HepG2 (cell line): ENCODE results near the gene CALR. TPM values are rescaled to one million over a fixed set of nuclear protein-coding genes. Genes with fewer than 3 reads are reported as not detected.

Experiments
- FOXO1 ChIP-seq: sonication (generic); formaldehyde crosslinking; IDR thresholded peaks from 2 replicates; pipeline ENCODE4 v1.4.0; 2020; ENCODE audit warnings: missing genetic modification reagents
- KAT7 ChIP-seq: IDR thresholded peaks from 2 replicates; pipeline ENCODE4 v1.6.1; 2018; ENCODE audit warnings: borderline replicate concordance, missing compliant biosample characterization
- MIXL1 ChIP-seq: IDR thresholded peaks from 2 replicates; pipeline ENCODE4 v1.6.1; 2016
- MXI1 ChIP-seq: IDR thresholded peaks from 3 replicates; pipeline ENCODE4 v1.6.1; 2012; ENCODE audit warnings: low read depth, low read length, inconsistent platforms, borderline replicate concordance
- POLR2AphosphoS5 ChIP-seq: IDR thresholded peaks from 2 replicates; pipeline ENCODE4 v1.6.1; 2012; ENCODE audit warnings: low read depth, low read length
- RXRB ChIP-seq: IDR thresholded peaks from 2 replicates; pipeline ENCODE4 v1.6.1; 2016; ENCODE audit warnings: borderline replicate concordance, missing genetic modification reagents, missing compliant biosample characterization
- SALL1 ChIP-seq: sonication (generic); formaldehyde crosslinking; IDR thresholded peaks from 2 replicates; pipeline ENCODE4 v1.8.0; 2022; ENCODE audit warnings: mild to moderate bottlenecking, missing genetic modification reagents
- SMAD3 ChIP-seq: sonication (generic); formaldehyde crosslinking; IDR thresholded peaks from 2 replicates; pipeline ENCODE4 v1.4.0; 2020; ENCODE audit warnings: missing genetic modification reagents
- TGIF2 ChIP-seq: IDR thresholded peaks from 2 replicates; pipeline ENCODE4 v1.6.1; 2016; ENCODE audit warnings: control low read depth, missing compliant biosample characterization
- ZFAT ChIP-seq: sonication (generic); formaldehyde crosslinking; conservative IDR thresholded peaks from 2 replicates; pipeline ENCODE4 v1.8.1; 2023; ENCODE audit warnings: missing genetic modification reagents, inconsistent platforms
- ZKSCAN5 ChIP-seq: sonication (generic); formaldehyde crosslinking; IDR thresholded peaks from 2 replicates; pipeline ENCODE4 v1.5.1; 2020; ENCODE audit warnings: mild to moderate bottlenecking, missing genetic modification reagents
- ZNF33B ChIP-seq: sonication (generic); formaldehyde crosslinking; IDR thresholded peaks from 2 replicates; pipeline ENCODE4 v1.5.1; 2020; ENCODE audit warnings: mild to moderate bottlenecking, missing genetic modification reagents
- ZNF446 ChIP-seq: sonication (generic); formaldehyde crosslinking; IDR thresholded peaks from 2 replicates; pipeline ENCODE4 v1.5.0; 2020; ENCODE audit warnings: mild to moderate bottlenecking, missing genetic modification reagents
- ZNF543 ChIP-seq: sonication (generic); formaldehyde crosslinking; IDR thresholded peaks from 2 replicates; pipeline ENCODE4 v1.4.0; 2020; ENCODE audit warnings: mild to moderate bottlenecking, missing genetic modification reagents
- ZNF768 ChIP-seq: sonication (generic); formaldehyde crosslinking; IDR thresholded peaks from 2 replicates; pipeline ENCODE4 v1.4.0; 2020; ENCODE audit warnings: missing genetic modification reagents
- ZZZ3 ChIP-seq: sonication (generic); formaldehyde crosslinking; IDR thresholded peaks from 2 replicates; pipeline ENCODE4 v1.4.0; 2020; ENCODE audit warnings: missing genetic modification reagents, mild to moderate bottlenecking, borderline replicate concordance
- polyA plus RNA-seq, 8 experiments: library from polyadenylated mRNA; depleted of rRNA in 3 of 8; stranded (reverse) in 7 of 8; unstranded in 1 of 8; fragments of >200 nt; fragmentation: Illumina TruSeq in 4 of 8; extraction: Trizol in 4 of 8; gene quantifications; 2 replicates each; pipeline versions ENCODE4 v1.2.1 to v1.2.3, GENCODE V29; 2011 to 2016; ENCODE audit warnings: low read depth in 4 of 8, missing spikeins in 1 of 8, mixed read lengths in 1 of 8; ENCODE audit not compliant: insufficient read depth in 1 of 8
- total RNA-seq, 5 experiments: library from RNA; depleted of rRNA; stranded (reverse); fragments of >200 nt; fragmentation: Illumina TruSeq; extraction: Trizol; gene quantifications; 2 replicates each; pipeline ENCODE4 v1.2.3, GENCODE V29; 2016; ENCODE audit warnings: low read depth in 1 of 5
- TF ChIP-seq, protein P1 (sequence below): IDR thresholded peaks from 2 replicates; pipeline ENCODE4 v1.6.1; 2016; ENCODE audit warnings: low read depth, control low read depth
- TF ChIP-seq, protein P2 (sequence below), 2 experiments: sonication (generic) in 1 of 2; formaldehyde crosslinking in 1 of 2; IDR thresholded peaks; 2 replicates each; pipeline versions ENCODE4 v1.5.1 to v1.6.1; 2011 to 2020; ENCODE audit warnings: borderline replicate concordance in 1 of 2, low read depth in 1 of 2, low read length in 1 of 2, mild to moderate bottlenecking in 1 of 2, missing genetic modification reagents in 1 of 2, moderate library complexity in 1 of 2
- TF ChIP-seq, protein P3 (sequence below): IDR thresholded peaks from 2 replicates; pipeline ENCODE4 v1.6.1; 2016; ENCODE audit warnings: low read depth
- TF ChIP-seq, protein P4 (sequence below): sonication (generic); formaldehyde crosslinking; IDR thresholded peaks from 2 replicates; pipeline ENCODE4 v1.4.0; 2020; ENCODE audit warnings: mild to moderate bottlenecking, missing genetic modification reagents

Gene CALR
- total and polyA plus RNA-seq, 2 of the 13 experiments (the other 11 are each of a cell fraction or from before 2014, with no cell fraction given): 898 to 934 TPM

DNA sequence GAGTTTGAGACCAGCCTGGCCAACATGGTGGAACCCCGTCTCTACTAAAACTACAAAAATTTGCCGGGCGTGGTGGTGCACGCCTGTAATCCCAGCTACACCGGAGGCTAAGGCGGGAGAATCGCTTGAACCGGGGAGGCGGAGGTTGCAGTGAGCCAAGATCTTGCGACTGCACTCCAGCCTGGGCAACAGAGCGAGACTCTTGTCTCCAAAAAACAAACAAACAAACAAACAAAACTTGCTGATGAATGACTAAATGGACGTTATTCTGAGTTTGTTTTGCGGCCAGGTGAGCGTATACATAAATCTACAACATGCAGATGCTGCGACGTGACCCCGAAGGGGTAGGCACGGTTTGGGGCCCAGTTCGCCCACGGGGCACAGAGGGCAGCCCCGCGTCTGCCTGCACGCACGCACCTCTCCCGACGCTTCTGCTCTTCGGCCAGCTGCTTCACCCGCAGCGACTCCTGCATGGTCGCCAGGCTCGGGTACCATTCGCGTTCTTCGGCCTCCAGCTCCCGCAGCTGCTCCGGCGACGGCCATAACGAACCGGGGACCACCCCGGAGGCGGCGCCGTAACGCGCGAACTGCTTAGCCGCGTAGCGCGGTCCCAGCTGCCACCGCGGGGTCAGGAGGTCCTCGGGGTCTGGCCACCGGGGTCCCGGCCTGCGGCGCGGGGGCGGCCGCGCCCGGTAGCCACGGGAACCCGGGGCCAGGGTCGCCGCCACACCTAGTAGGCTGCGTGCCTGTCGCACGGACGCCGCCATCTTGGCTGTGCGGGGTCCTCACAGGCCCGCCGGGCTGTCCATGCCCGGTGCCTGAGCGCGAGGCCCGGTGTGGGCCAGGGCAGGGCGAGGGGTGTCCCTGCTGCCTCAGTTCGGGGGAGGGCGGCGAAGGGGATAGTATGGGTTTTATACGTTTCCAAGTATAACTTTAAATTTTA, 18.3 kb downstream of the CALR start, which contains the start of gene GADD45GIP1 (continued):
- TF ChIP-seq TGIF2 (CRISPR knock-in tag): 0 out of 2 replicates have a peak, but pooled peaks have one; percentile 34
- TF ChIP-seq ZFAT (CRISPR knock-in tag): no peak
- peak; percentile 50; the same call in 1 of the 2 replicates for TF ChIP-seq KAT7
- no peak for TF ChIP-seq ZZZ3 (CRISPR knock-in tag)
- TF ChIP-seq POLR2AphosphoS5: peak; percentile 90
- TF ChIP-seq ZNF33B (CRISPR knock-in tag): 0 out of 2 replicates have a peak, but pooled peaks have one; percentile 10
- 0 out of 2 replicates have a peak, but pooled peaks have one; percentile 15 for TF ChIP-seq SMAD3 (CRISPR knock-in tag)
- TF ChIP-seq, protein P1, sequence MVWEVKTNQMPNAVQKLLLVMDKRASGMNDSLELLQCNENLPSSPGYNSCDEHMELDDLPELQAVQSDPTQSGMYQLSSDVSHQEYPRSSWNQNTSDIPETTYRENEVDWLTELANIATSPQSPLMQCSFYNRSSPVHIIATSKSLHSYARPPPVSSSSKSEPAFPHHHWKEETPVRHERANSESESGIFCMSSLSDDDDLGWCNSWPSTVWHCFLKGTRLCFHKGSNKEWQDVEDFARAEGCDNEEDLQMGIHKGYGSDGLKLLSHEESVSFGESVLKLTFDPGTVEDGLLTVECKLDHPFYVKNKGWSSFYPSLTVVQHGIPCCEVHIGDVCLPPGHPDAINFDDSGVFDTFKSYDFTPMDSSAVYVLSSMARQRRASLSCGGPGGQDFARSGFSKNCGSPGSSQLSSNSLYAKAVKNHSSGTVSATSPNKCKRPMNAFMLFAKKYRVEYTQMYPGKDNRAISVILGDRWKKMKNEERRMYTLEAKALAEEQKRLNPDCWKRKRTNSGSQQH (CRISPR knock-in tag): peak; percentile 85; the same call in 1 of the 2 replicates
- peak; percentile 74; the same call in 1 of the 3 replicates for TF ChIP-seq MXI1
- TF ChIP-seq ZNF768: peak; percentile 70; the same call in 1 of the 2 replicates
- TF ChIP-seq, protein P2, sequence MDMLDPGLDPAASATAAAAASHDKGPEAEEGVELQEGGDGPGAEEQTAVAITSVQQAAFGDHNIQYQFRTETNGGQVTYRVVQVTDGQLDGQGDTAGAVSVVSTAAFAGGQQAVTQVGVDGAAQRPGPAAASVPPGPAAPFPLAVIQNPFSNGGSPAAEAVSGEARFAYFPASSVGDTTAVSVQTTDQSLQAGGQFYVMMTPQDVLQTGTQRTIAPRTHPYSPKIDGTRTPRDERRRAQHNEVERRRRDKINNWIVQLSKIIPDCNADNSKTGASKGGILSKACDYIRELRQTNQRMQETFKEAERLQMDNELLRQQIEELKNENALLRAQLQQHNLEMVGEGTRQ (IDR thresholded peaks at IDR 0.05; ENCODE audit: low read depth, low read length): no peak
- TF ChIP-seq, protein P2 (CRISPR knock-in tag; IDR thresholded peaks at IDR 0.05; ENCODE audit: borderline replicate concordance): no peak
- no peak for TF ChIP-seq ZKSCAN5 (CRISPR knock-in tag)
- TF ChIP-seq, protein P3, sequence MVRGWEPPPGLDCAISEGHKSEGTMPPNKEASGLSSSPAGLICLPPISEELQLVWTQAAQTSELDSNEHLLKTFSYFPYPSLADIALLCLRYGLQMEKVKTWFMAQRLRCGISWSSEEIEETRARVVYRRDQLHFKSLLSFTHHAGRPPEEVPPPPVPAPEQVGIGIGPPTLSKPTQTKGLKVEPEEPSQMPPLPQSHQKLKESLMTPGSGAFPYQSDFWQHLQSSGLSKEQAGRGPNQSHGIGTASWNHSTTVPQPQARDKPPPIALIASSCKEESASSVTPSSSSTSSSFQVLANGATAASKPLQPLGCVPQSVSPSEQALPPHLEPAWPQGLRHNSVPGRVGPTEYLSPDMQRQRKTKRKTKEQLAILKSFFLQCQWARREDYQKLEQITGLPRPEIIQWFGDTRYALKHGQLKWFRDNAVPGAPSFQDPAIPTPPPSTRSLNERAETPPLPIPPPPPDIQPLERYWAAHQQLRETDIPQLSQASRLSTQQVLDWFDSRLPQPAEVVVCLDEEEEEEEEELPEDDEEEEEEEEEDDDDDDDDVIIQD (CRISPR knock-in tag): no peak
- TF ChIP-seq MIXL1 (CRISPR knock-in tag): 0 out of 2 replicates have a peak, but pooled peaks have one; percentile 19
- TF ChIP-seq, protein P4, sequence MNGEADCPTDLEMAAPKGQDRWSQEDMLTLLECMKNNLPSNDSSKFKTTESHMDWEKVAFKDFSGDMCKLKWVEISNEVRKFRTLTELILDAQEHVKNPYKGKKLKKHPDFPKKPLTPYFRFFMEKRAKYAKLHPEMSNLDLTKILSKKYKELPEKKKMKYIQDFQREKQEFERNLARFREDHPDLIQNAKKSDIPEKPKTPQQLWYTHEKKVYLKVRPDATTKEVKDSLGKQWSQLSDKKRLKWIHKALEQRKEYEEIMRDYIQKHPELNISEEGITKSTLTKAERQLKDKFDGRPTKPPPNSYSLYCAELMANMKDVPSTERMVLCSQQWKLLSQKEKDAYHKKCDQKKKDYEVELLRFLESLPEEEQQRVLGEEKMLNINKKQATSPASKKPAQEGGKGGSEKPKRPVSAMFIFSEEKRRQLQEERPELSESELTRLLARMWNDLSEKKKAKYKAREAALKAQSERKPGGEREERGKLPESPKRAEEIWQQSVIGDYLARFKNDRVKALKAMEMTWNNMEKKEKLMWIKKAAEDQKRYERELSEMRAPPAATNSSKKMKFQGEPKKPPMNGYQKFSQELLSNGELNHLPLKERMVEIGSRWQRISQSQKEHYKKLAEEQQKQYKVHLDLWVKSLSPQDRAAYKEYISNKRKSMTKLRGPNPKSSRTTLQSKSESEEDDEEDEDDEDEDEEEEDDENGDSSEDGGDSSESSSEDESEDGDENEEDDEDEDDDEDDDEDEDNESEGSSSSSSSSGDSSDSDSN (CRISPR knock-in tag): peak; percentile 78
- peak; percentile 30 for TF ChIP-seq SALL1 (CRISPR knock-in tag)
- TF ChIP-seq ZNF446 (CRISPR knock-in tag): peak; percentile 72; the same call in 1 of the 2 replicates
- 0 out of 2 replicates have a peak, but pooled peaks have one; percentile 15 for TF ChIP-seq RXRB (CRISPR knock-in tag)
- peak; percentile 47; the same call in 1 of the 2 replicates for TF ChIP-seq ZNF543
- peak; percentile 46; the same call in 1 of the 2 replicates for TF ChIP-seq FOXO1 (CRISPR knock-in tag)
